HG03432 (cell line): Measurements from ENCODE around the gene TNNI2.
"Not testable (repeated sequence)": the region's sequence is repeated elsewhere in the genome, so short reads cannot be mapped to it uniquely, and the experiment has no call there.

Experiments used
- ATAC-seq: cut with Tn5 transposase; IDR thresholded peaks from one replicate; pipeline ENCODE4 v1.9.1; 2021; ENCODE audit warnings: mild to moderate bottlenecking, moderate library complexity; ENCODE audit not compliant: unreplicated experiment

TNNI2 gene

GRCh38 chr11:1871531-1871930 is 32.8 kb downstream of the TNNI2 start:
- ATAC-seq, result no peak

- no peak for ATAC-seq
Measured at GRCh38 chr11:1872267-1872985, 33.6 kb downstream of the TNNI2 start.

- ATAC-seq, result no peak
Measured at GRCh38 chr11:1873048-1873812, 34.4 kb downstream of the TNNI2 start.

GRCh38 chr11:1873813-1874150 is 35.0 kb downstream of the TNNI2 start:
- not testable (repeated sequence) for ATAC-seq

- ATAC-seq, result not testable (repeated sequence)
Measured at GRCh38 chr11:1874441-1875092, 35.8 kb downstream of the TNNI2 start.

- no peak for ATAC-seq
Measured at GRCh38 chr11:1875093-1875850, 36.5 kb downstream of the TNNI2 start.

GRCh38 chr11:1875851-1876301 is 37.1 kb downstream of the TNNI2 start:
- not testable (repeated sequence) for ATAC-seq

- no peak for ATAC-seq
Measured at GRCh38 chr11:1876361-1877063, 37.7 kb downstream of the TNNI2 start.

GRCh38 chr11:1877211-1878136 is 38.7 kb downstream of the TNNI2 start:
- ATAC-seq, result no peak

GRCh38 chr11:1878137-1879031 is 39.6 kb downstream of the TNNI2 start:
- no peak for ATAC-seq

GRCh38 chr11:1879342-1879940 is 40.7 kb downstream of the TNNI2 start:
- ATAC-seq, result no peak

- no peak for ATAC-seq
Measured at GRCh38 chr11:1879941-1880720, 41.4 kb downstream of the TNNI2 start.

GRCh38 chr11:1880746-1881441 is 42.1 kb downstream of the TNNI2 start:
- ATAC-seq, result no peak

- ATAC-seq, result peak; percentile 41
Measured at GRCh38 chr11:1881442-1882264, 42.9 kb downstream of the TNNI2 start.
